Kidney (tissue), 14 donors: Measurements from ENCODE around the gene ARID1B. TPM values are rescaled to one million over a fixed set of nuclear protein-coding genes. Genes with fewer than 3 reads are reported as not detected.

Experiments
- DNase-seq, 5 donors: peaks; one replicate each; pipeline ENCODE4 v3.0.0-alpha.2; 2013 to 2020
- FAIRE-seq: peaks from 2 replicates; lab custom pipeline; 2012; peaks lifted over from hg19 to GRCh38; lab: Jason Lieb, UNC
- H3K27ac ChIP-seq, 2 donors: one replicate each; pipeline ENCODE4 v1.7.0; 2013; ENCODE audit warnings: low read depth in 2 of 2, low read length in 2 of 2, inconsistent platforms in 1 of 2
- H3K27me3 ChIP-seq: one replicate; pipeline ENCODE4 v1.7.1; 2013; ENCODE audit warnings: low read length, inconsistent platforms; ENCODE audit not compliant: control insufficient read depth, insufficient read depth
- H3K36me3 ChIP-seq, 3 donors: one replicate each; pipeline versions ENCODE4 v1.7.0 to v1.7.1; 2013; ENCODE audit warnings: low read length in 3 of 3, control low read depth in 1 of 3, inconsistent platforms in 1 of 3; ENCODE audit not compliant: insufficient read depth in 3 of 3, control insufficient read depth in 2 of 3
- H3K4me1 ChIP-seq, 3 donors: one replicate each; pipeline versions ENCODE4 v1.7.0 to v1.7.1; 2013; ENCODE audit warnings: low read length in 3 of 3, inconsistent platforms in 1 of 3, low read depth in 1 of 3; ENCODE audit not compliant: control insufficient read depth in 2 of 3, insufficient read depth in 2 of 3
- H3K4me3 ChIP-seq, 3 donors: one replicate each; pipeline versions ENCODE4 v1.7.0 to v1.8.1; 2013; ENCODE audit warnings: low read length in 3 of 3, control low read depth in 1 of 3, inconsistent platforms in 1 of 3
- H3K9ac ChIP-seq, 3 donors: one replicate each; pipeline versions ENCODE4 v1.7.0 to v1.7.1; 2013; ENCODE audit warnings: low read length in 3 of 3, control low read depth in 1 of 3, inconsistent platforms in 1 of 3
- H3K9me3 ChIP-seq, 3 donors: one replicate each; pipeline versions ENCODE4 v1.7.0 to v1.7.1; 2013; ENCODE audit warnings: low read length in 3 of 3, control low read depth in 1 of 3, inconsistent platforms in 1 of 3; ENCODE audit not compliant: control insufficient read depth in 2 of 3, insufficient read depth in 1 of 3
- intact Hi-C: fragments of 100-400 bp; cut with DNase I; formaldehyde crosslinking; loops from one replicate; pipeline ENCODE4 v1.11.1; 2022
- polyA plus RNA-seq: library from polyadenylated mRNA; stranded (reverse); fragments of 350-450 nt; fragmentation: Illumina TruSeq; extraction: RNeasy Lipid Tissue Mini Kit (QIAGEN cat#74804); gene quantifications from one replicate; pipeline ENCODE4 v1.2.3, GENCODE V29; 2014; ENCODE audit warnings: low read depth, low replicate concordance; ENCODE audit not compliant: insufficient read depth
- total RNA-seq: library from RNA; stranded (reverse); fragmentation: NEBNext Ultra II Directional; extraction: Animal tissue kit (Norgen Biotek cat#: 25700); gene quantifications from one replicate; pipeline ENCODE4 v1.2.1, GENCODE V29; 2021
- TF ChIP-seq, protein P1 (sequence below): IDR thresholded peaks from 3 replicates; pipeline ENCODE4 v1.5.1; 2012; ENCODE audit warnings: mild to moderate bottlenecking, moderate library complexity, borderline replicate concordance; ENCODE audit not compliant: insufficient read depth; ENCODE audit errors: extremely low read depth
- donor health status: control.
- donor health status: control.
- donor health status: control.
- donor health status: control.
- donor health status: control.
- donor health status: DM: yes; HTN: yes; CAD: no.
- donor health status: Normal renal cell carcinoma (clear cell type).

Gene ARID1B
- total and polyA plus RNA-seq, 2 donors from 2014 or later: 16.4 to 110 TPM

GRCh38 chr6:156848533-156848932 is 71.4 kb downstream of the ARID1B start:
- FAIRE-seq (no peak), DNase-seq (peak in 4 of 5 donors; percentile 71 to 88 (median 75))
- intact Hi-C loops: no loop called here
- Histone ChIP-seq H3K4me1 (peaks cover 0 to 47% (median 29%) of the 10 kb centered on the region in 3 donors), H3K27me3 (no peaks in the 10 kb centered on the region), H3K27ac (peak overlapping the region in 1 of 2 donors; percentile 1), H3K9me3 (no peaks in the 10 kb centered on the region), H3K36me3 (no peaks in the 10 kb centered on the region), H3K9ac (no peak overlapping the region), H3K4me3 (no peak overlapping the region)
- TF ChIP-seq, protein P1, sequence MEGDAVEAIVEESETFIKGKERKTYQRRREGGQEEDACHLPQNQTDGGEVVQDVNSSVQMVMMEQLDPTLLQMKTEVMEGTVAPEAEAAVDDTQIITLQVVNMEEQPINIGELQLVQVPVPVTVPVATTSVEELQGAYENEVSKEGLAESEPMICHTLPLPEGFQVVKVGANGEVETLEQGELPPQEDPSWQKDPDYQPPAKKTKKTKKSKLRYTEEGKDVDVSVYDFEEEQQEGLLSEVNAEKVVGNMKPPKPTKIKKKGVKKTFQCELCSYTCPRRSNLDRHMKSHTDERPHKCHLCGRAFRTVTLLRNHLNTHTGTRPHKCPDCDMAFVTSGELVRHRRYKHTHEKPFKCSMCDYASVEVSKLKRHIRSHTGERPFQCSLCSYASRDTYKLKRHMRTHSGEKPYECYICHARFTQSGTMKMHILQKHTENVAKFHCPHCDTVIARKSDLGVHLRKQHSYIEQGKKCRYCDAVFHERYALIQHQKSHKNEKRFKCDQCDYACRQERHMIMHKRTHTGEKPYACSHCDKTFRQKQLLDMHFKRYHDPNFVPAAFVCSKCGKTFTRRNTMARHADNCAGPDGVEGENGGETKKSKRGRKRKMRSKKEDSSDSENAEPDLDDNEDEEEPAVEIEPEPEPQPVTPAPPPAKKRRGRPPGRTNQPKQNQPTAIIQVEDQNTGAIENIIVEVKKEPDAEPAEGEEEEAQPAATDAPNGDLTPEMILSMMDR: no peak

DNA sequence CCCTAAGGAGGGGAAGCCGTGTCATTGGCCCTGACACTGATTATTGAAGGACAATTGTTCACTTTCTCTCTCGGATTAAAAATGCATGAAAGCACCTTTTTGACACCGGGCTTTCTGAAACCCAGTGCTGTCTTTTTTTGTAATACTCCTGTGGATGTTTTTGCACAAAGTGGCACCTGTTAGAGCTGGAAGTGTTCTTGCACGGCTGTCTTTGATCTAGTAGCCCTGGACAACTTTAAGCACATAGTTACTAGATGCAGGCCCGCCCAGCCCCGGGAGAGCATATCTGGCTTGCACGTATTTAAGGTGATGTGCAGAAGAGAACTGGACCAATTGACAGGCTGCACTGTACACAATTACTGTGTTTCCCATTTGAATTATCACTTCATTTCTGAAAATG is 72.6 kb downstream of the ARID1B start:
- no peak overlapping the region for H3K4me3 ChIP-seq
- peaks cover 0 to 45% (median 32%) of the 10 kb centered on the region in 3 donors for H3K4me1 ChIP-seq
- no peak overlapping the region for H3K9ac ChIP-seq
- TF ChIP-seq, protein P1: no peak
- no peaks in the 10 kb centered on the region for H3K36me3 ChIP-seq
- H3K27me3 ChIP-seq: no peaks in the 10 kb centered on the region
- no peak overlapping the region for H3K27ac ChIP-seq
- DNase-seq (no peak), FAIRE-seq (no peak)
- intact Hi-C loops: no loop called here
- H3K9me3 ChIP-seq: no peaks in the 10 kb centered on the region

- Histone ChIP-seq H3K36me3 (no peaks in the 10 kb centered on the region), H3K27ac (no peak overlapping the region), H3K9me3 (no peaks in the 10 kb centered on the region), H3K27me3 (no peaks in the 10 kb centered on the region), H3K4me1 (peaks cover 0 to 45% (median 27%) of the 10 kb centered on the region in 3 donors), H3K4me3 (no peak overlapping the region), H3K9ac (no peak overlapping the region)
- TF ChIP-seq, protein P1: no peak
- intact Hi-C loops: no loop called here
- FAIRE-seq (no peak), DNase-seq (no peak)
These were observed 73.2 kb downstream of the ARID1B start for GRCh38 chr6:156850353-156850752.

GRCh38 chr6:156851454-156851921 is 74.3 kb downstream of the ARID1B start:
- no peaks in the 10 kb centered on the region for H3K27me3 ChIP-seq
- TF ChIP-seq, protein P1: no peak
- H3K4me1 ChIP-seq: peaks cover 0 to 47% (median 25%) of the 10 kb centered on the region in 3 donors
- H3K27ac ChIP-seq: no peak overlapping the region
- DNase-seq (no peak), FAIRE-seq (no peak)
- H3K4me3 ChIP-seq: no peak overlapping the region
- H3K9me3 ChIP-seq: no peaks in the 10 kb centered on the region
- H3K9ac ChIP-seq: peak overlapping the region in 1 of 3 donors; percentile 30
- no peaks in the 10 kb centered on the region for H3K36me3 ChIP-seq
- intact Hi-C loops: no loop called here
